ENCODE results near the gene PUM2. TPM values are rescaled to one million over a fixed set of nuclear protein-coding genes. Genes with fewer than 3 reads are reported as not detected.
A peak's percentile ranks its signal among the peaks of the same experiment; 100 is the strongest.

PUM2 gene
- total and polyA plus RNA-seq, 2 donors from 2014 or later, result 22.0 to 94.3 TPM

DNA sequence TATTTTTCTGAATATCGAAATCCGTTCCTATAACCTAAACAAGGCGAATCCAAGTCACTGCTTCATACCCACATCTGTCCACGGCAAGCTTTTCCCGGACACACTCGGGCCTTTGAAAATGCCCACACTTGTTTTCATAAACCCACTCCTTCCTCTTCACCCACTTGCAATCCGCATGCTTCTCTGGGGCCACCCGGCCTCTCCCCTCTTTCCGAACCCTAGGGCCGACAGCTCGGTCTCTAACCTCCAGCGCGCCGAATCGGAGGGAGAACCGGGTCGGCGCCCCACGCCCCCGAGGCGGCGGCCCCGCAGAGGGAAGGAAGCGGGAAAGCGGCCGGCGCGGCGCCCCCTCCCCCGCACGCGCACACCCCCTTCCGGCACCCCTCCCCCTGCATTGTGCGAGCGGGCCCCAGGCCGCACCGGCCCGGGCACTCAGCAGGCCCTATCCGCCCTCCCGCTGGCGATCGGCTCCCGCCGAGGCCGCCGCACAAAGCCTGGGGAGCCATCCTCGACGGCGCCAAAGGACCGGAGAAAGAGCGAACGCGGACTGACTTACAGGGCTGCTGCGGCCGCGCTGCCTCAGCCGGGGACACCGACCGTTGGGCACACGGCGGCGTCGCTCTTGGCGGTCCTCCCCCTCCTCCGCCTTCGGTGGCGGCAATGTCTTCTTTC lies 467 bp downstream of the PUM2 start:
- TF ChIP-seq, protein P1, sequence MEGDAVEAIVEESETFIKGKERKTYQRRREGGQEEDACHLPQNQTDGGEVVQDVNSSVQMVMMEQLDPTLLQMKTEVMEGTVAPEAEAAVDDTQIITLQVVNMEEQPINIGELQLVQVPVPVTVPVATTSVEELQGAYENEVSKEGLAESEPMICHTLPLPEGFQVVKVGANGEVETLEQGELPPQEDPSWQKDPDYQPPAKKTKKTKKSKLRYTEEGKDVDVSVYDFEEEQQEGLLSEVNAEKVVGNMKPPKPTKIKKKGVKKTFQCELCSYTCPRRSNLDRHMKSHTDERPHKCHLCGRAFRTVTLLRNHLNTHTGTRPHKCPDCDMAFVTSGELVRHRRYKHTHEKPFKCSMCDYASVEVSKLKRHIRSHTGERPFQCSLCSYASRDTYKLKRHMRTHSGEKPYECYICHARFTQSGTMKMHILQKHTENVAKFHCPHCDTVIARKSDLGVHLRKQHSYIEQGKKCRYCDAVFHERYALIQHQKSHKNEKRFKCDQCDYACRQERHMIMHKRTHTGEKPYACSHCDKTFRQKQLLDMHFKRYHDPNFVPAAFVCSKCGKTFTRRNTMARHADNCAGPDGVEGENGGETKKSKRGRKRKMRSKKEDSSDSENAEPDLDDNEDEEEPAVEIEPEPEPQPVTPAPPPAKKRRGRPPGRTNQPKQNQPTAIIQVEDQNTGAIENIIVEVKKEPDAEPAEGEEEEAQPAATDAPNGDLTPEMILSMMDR (IDR thresholded peaks at IDR 0.05; ENCODE audit: borderline replicate concordance, extremely low read depth, insufficient read depth), result no peak
- Histone ChIP-seq H3K4me1 (ENCODE audit: control insufficient read depth in 2 of 3, insufficient read depth in 2 of 3, low read depth in 1 of 3, low read length in 3 of 3) (peaks cover 2 to 22% (median 15%) of the 10 kb centered on the region in 3 donors), H3K4me3 (ENCODE audit: low read length in 3 of 3) (peak overlapping the region; percentile 85 to 93 (median 93)), H3K9ac (ENCODE audit: low read length in 3 of 3) (peak overlapping the region; percentile 65 to 95 (median 92)), H3K27me3 (ENCODE audit: control insufficient read depth, insufficient read depth, low read length) (no peaks in the 10 kb centered on the region), H3K27ac (ENCODE audit: low read depth in 2 of 2, low read length in 2 of 2) (peak overlapping the region; percentile 89 to 94), H3K36me3 (ENCODE audit: control insufficient read depth in 2 of 3, insufficient read depth in 3 of 3, low read length in 3 of 3) (no peaks in the 10 kb centered on the region), H3K9me3 (ENCODE audit: control insufficient read depth in 2 of 3, insufficient read depth in 1 of 3, low read length in 3 of 3) (no peaks in the 10 kb centered on the region)
- DNase-seq, result peak in 4 of 5 donors; percentile 67 to 84 (median 78)
- FAIRE-seq, result no peak
- intact Hi-C loops (cut with DNase I), result no loop called here

DNA sequence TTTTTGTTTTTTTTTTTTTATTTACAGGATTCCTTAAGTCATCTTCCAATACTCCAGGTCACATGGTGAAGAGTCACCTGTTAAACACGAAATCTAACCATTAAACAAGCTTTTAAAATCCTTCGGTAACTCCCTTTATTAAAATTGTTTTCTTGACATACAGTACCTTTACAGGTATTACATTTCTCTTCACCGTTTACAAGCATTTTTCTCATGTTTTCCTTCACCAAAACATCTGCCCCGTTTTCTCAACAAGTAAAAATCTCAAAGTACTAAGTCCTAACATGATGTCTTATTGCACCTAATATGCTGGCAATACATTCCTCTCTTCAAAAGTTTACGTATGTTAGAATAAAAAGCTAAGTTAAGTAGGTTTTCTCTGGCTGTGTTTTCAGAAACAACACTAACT lies 1.1 kb downstream of the PUM2 start:
- intact Hi-C loops (cut with DNase I), result no loop called here
- peak overlapping the region in 1 of 2 donors; percentile 89 for H3K27ac ChIP-seq (ENCODE audit: low read depth in 2 of 2, low read length in 2 of 2)
- H3K4me3 ChIP-seq (ENCODE audit: low read length in 3 of 3), result peak overlapping the region; percentile 85 to 93 (median 93)
- no peaks in the 10 kb centered on the region for H3K36me3 ChIP-seq (ENCODE audit: control insufficient read depth in 2 of 3, insufficient read depth in 3 of 3, low read length in 3 of 3)
- peaks cover 2 to 22% (median 17%) of the 10 kb centered on the region in 3 donors for H3K4me1 ChIP-seq (ENCODE audit: control insufficient read depth in 2 of 3, insufficient read depth in 2 of 3, low read depth in 1 of 3, low read length in 3 of 3)
- TF ChIP-seq, protein P1 (IDR thresholded peaks at IDR 0.05; ENCODE audit: borderline replicate concordance, extremely low read depth, insufficient read depth), result no peak
- H3K27me3 ChIP-seq (ENCODE audit: control insufficient read depth, insufficient read depth, low read length), result no peaks in the 10 kb centered on the region
- FAIRE-seq (no peak), DNase-seq (peak in 2 of 5 donors; percentile 9 to 38)
- H3K9me3 ChIP-seq (ENCODE audit: control insufficient read depth in 2 of 3, insufficient read depth in 1 of 3, low read length in 3 of 3), result no peaks in the 10 kb centered on the region
- peak overlapping the region; percentile 52 to 95 (median 92) for H3K9ac ChIP-seq (ENCODE audit: low read length in 3 of 3)

DNA sequence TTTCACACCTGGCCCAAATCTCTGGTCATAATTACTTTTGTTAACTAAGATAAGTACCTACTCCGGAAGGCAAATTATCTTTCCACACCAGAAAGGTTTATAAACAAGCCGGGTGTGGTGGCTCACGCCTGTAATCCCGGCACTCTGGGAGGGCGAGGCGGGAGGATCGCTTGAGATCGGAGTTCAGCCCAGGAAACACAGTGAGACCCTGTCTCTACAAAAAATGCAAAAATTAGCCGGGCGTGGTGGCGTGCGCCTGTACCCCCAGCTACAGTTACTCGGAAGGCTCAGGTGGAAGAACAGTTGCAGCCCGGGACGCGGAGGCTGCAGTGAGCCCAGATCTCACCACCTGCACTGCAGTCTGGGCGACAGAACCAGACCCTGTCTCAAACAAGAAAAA lies 2.1 kb downstream of the PUM2 start:
- intact Hi-C loops (cut with DNase I), result no loop called here

More for the DNA sequence above, 2.1 kb downstream of the PUM2 start:
- Histone ChIP-seq H3K27me3 (ENCODE audit: control insufficient read depth, insufficient read depth, low read length) (no peaks in the 10 kb centered on the region), H3K4me3 (ENCODE audit: low read length in 3 of 3) (peak overlapping the region; percentile 28 to 93 (median 85)), H3K4me1 (ENCODE audit: control insufficient read depth in 2 of 3, insufficient read depth in 2 of 3, low read depth in 1 of 3, low read length in 3 of 3) (peaks cover 2 to 22% (median 17%) of the 10 kb centered on the region in 3 donors), H3K9me3 (ENCODE audit: control insufficient read depth in 2 of 3, insufficient read depth in 1 of 3, low read length in 3 of 3) (no peaks in the 10 kb centered on the region), H3K9ac (ENCODE audit: low read length in 3 of 3) (peak overlapping the region in 1 of 3 donors; percentile 92), H3K36me3 (ENCODE audit: control insufficient read depth in 2 of 3, insufficient read depth in 3 of 3, low read length in 3 of 3) (no peaks in the 10 kb centered on the region), H3K27ac (ENCODE audit: low read depth in 2 of 2, low read length in 2 of 2) (peak overlapping the region in 1 of 2 donors; percentile 32)
- no peak for FAIRE-seq
- TF ChIP-seq, protein P1 (IDR thresholded peaks at IDR 0.05; ENCODE audit: borderline replicate concordance, extremely low read depth, insufficient read depth), result no peak
- peak in 2 of 5 donors; percentile 22 to 28 for DNase-seq
